GM23248 (cell line): ENCODE results near the gene NEGR1. TPM values are rescaled to one million over a fixed set of nuclear protein-coding genes. Genes with fewer than 3 reads are reported as not detected.

Experiments used
- DNase-seq: peaks from one replicate; pipeline ENCODE4 v3.0.0-alpha.2; 2015
- H2AFZ ChIP-seq: fragments of 200-600 bp; sonication (generic); 2 replicates; pipeline ENCODE4 v1.6.1; 2016; ENCODE audit warnings: antibody characterized with exemption
- H3F3A ChIP-seq: fragments of 200-600 bp; sonication (generic); 2 replicates; pipeline ENCODE4 v1.6.1; 2016; ENCODE audit warnings: mild to moderate bottlenecking, antibody characterized with exemption, mixed run types; ENCODE audit not compliant: insufficient read depth
- H3K27ac ChIP-seq: fragments of 200-600 bp; sonication (generic); 2 replicates; pipeline ENCODE4 v1.5.1; 2016; ENCODE audit warnings: mild to moderate bottlenecking
- H3K27me3 ChIP-seq: fragments of 200-600 bp; sonication (generic); replicated peaks from 2 replicates; pipeline ENCODE4 v1.6.1; 2016; ENCODE audit warnings: mild to moderate bottlenecking; ENCODE audit not compliant: insufficient read depth
- H3K36me3 ChIP-seq: fragments of 200-600 bp; sonication (generic); 2 replicates; pipeline ENCODE4 v1.6.1; 2016; ENCODE audit warnings: low read depth, mild to moderate bottlenecking
- H3K4me1 ChIP-seq: fragments of 200-600 bp; sonication (generic); 2 replicates; pipeline ENCODE4 v1.6.1; 2016; ENCODE audit warnings: mild to moderate bottlenecking; ENCODE audit not compliant: insufficient read depth
- H3K4me2 ChIP-seq: fragments of 200-600 bp; sonication (generic); one replicate; pipeline ENCODE4 v1.6.1; 2016; ENCODE audit warnings: mild to moderate bottlenecking; ENCODE audit not compliant: unreplicated experiment
- H3K4me3 ChIP-seq: fragments of 200-600 bp; sonication (generic); 2 replicates; pipeline ENCODE4 v1.5.1; 2016; ENCODE audit warnings: mild to moderate bottlenecking
- H3K79me2 ChIP-seq: fragments of 200-600 bp; sonication (generic); 2 replicates; pipeline ENCODE4 v1.6.1; 2016; ENCODE audit warnings: mild to moderate bottlenecking; ENCODE audit not compliant: insufficient read depth
- H3K9ac ChIP-seq: fragments of 200-600 bp; sonication (generic); 2 replicates; pipeline ENCODE4 v1.6.1; 2016; ENCODE audit warnings: mild to moderate bottlenecking
- H3K9me2 ChIP-seq: fragments of 200-600 bp; sonication (generic); 2 replicates; pipeline ENCODE4 v1.6.1; 2016; ENCODE audit warnings: mixed run types, mild to moderate bottlenecking, moderate library complexity; ENCODE audit not compliant: insufficient read depth
- H3K9me3 ChIP-seq: fragments of 200-600 bp; sonication (generic); one replicate; pipeline ENCODE4 v1.6.1; 2017; ENCODE audit warnings: low read depth
- H4K20me1 ChIP-seq: fragments of 200-600 bp; sonication (generic); 2 replicates; pipeline ENCODE4 v1.6.0; 2016; ENCODE audit not compliant: insufficient read depth
- EZH2 ChIP-seq: fragments of 200-600 bp; sonication (generic); IDR thresholded peaks from 2 replicates; pipeline ENCODE4 v1.6.1; 2018; ENCODE audit warnings: antibody characterized with exemption, mild to moderate bottlenecking; ENCODE audit not compliant: insufficient read depth, poor library complexity, severe bottlenecking
- EZH2phosphoT487 ChIP-seq: fragments of 200-600 bp; sonication (generic); IDR thresholded peaks from 2 replicates; pipeline ENCODE4 v1.6.1; 2018; ENCODE audit warnings: antibody characterized with exemption, moderate library complexity, mild to moderate bottlenecking, low read depth; ENCODE audit not compliant: insufficient read depth
- WGBS, 2 experiments: methylation state at CpG; one replicate each; pipeline ENCODE4 v1.1.6; 2015 to 2017; ENCODE audit warnings: low lambda C conversion rate in 2 of 2, low coverage in 1 of 2; ENCODE audit errors: missing lambda C conversion rate in 2 of 2; 5-methylcytosine and 5-hydroxymethylcytosine counted together
- in situ Hi-C: fragments of 300-500 bp; cut with MboI; formaldehyde crosslinking; loops from 2 replicates; pipeline ENCODE4 v1.15.0; 2020
- polyA plus RNA-seq: library from polyadenylated mRNA; unstranded; fragments of >200 nt; fragmentation: Nextera tagmentation; extraction: Ambion mirVana; gene quantifications from 2 replicates; pipeline ENCODE4 v1.2.1, GENCODE V29; 2016
- total RNA-seq: library from RNA; depleted of rRNA; stranded (reverse); fragments of >200 nt; shearing (Covaris generic); gene quantifications from 2 replicates; pipeline ENCODE4 v1.2.3, GENCODE V29; 2014

The NEGR1 gene
- total and polyA plus RNA-seq, 2 experiments from 2014 or later: 14.3 to 15.7 TPM

- no peak overlapping the region for H2AFZ ChIP-seq
- H4K20me1 ChIP-seq: no peaks in the 10 kb centered on the region
- DNase-seq: no peak
- H3K4me1 ChIP-seq: peaks cover 22% of the 10 kb centered on the region
- H3K27ac ChIP-seq: no peak overlapping the region
- no peak overlapping the region for H3K4me3 ChIP-seq
- TF ChIP-seq EZH2 (no peak), EZH2phosphoT487 (no peak)
- peaks cover 17% of the 10 kb centered on the region for H3F3A ChIP-seq
- H3K9ac ChIP-seq: no peak overlapping the region
- in situ Hi-C loops: no loop called here
- no peaks in the 10 kb centered on the region for H3K79me2 ChIP-seq
- WGBS, 2 experiments: 79 to 85% methylated on average over 2 of the region's 2 CpGs
- H3K9me2 ChIP-seq: no peaks in the 10 kb centered on the region
- H3K36me3 ChIP-seq: no peaks in the 10 kb centered on the region
- no peaks in the 10 kb centered on the region for H3K9me3 ChIP-seq
- H3K4me2 ChIP-seq: no peak overlapping the region
- H3K27me3 ChIP-seq: no peaks in the 10 kb centered on the region
These were observed 817.2 kb downstream of the NEGR1 start for GRCh38 chr1:71465093-71465492.

- Histone ChIP-seq H3K9ac (peak overlapping the region; percentile 27; the same call in 1 of the 2 replicates), H3K79me2 (no peaks in the 10 kb centered on the region), H3K9me3 (no peaks in the 10 kb centered on the region), H3K9me2 (no peaks in the 10 kb centered on the region), H3K27me3 (no peaks in the 10 kb centered on the region), H4K20me1 (no peaks in the 10 kb centered on the region), H3K4me2 (peak overlapping the region; percentile 73), H3F3A (peaks cover 17% of the 10 kb centered on the region), H2AFZ (no peak overlapping the region), H3K4me1 (peaks cover 22% of the 10 kb centered on the region), H3K27ac (peak overlapping the region; percentile 46), H3K36me3 (no peaks in the 10 kb centered on the region), H3K4me3 (peak overlapping the region; percentile 39)
- in situ Hi-C loops: no loop called here
- WGBS, 2 experiments: 4 to 5% methylated on average over 1 of the region's 1 CpG
- TF ChIP-seq EZH2phosphoT487 (no peak), EZH2 (no peak)
- DNase-seq: peak; percentile 79
These were observed 818.3 kb downstream of the NEGR1 start for GRCh38 chr1:71464016-71464415.

- H3K27me3 ChIP-seq: no peaks in the 10 kb centered on the region
- peaks cover 17% of the 10 kb centered on the region for H3F3A ChIP-seq
- peak overlapping the region; percentile 46 for H3K27ac ChIP-seq
- H4K20me1 ChIP-seq: no peaks in the 10 kb centered on the region
- H3K9ac ChIP-seq: peak overlapping the region; percentile 27; the same call in 1 of the 2 replicates
- H3K36me3 ChIP-seq: no peaks in the 10 kb centered on the region
- peak overlapping the region; percentile 39 for H3K4me3 ChIP-seq
- WGBS, 2 experiments: 20% methylated on average over 5 of the region's 5 CpGs
- no peak for TF ChIP-seq EZH2phosphoT487
- TF ChIP-seq EZH2: no peak
- no peaks in the 10 kb centered on the region for H3K9me2 ChIP-seq
- H3K9me3 ChIP-seq: no peaks in the 10 kb centered on the region
- in situ Hi-C loops: no loop called here
- peak overlapping the region; percentile 73 for H3K4me2 ChIP-seq
- DNase-seq: peak; percentile 80
- H3K79me2 ChIP-seq: no peaks in the 10 kb centered on the region
- H3K4me1 ChIP-seq: peaks cover 22% of the 10 kb centered on the region
- H2AFZ ChIP-seq: no peak overlapping the region
These were observed 819.2 kb downstream of the NEGR1 start for GRCh38 chr1:71463144-71463543.

DNA sequence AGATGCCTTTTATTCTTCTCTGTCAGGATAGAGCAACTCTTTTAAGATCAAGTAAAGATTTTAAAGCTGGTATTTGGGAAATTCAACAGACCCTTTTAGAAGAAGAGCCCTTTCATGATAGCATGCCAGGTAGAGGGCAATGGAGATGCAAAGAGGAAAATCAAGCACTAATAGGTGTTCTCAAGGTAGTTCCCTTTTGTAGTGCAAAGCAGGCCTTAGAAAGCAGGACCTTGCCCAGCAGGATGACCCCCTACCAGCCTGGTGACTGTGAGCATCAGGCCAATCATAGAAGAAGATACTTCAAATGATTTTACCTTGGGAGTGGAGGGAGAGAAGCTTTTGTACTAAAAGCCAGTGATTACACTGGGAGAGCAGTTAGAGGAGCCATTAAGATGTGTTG lies 820.1 kb downstream of the NEGR1 start:
- no peak overlapping the region for H3K9ac ChIP-seq
- peaks cover 17% of the 10 kb centered on the region for H3F3A ChIP-seq
- no peak overlapping the region for H3K27ac ChIP-seq
- no peak overlapping the region for H3K4me3 ChIP-seq
- no peaks in the 10 kb centered on the region for H3K36me3 ChIP-seq
- no peaks in the 10 kb centered on the region for H3K27me3 ChIP-seq
- H2AFZ ChIP-seq: no peak overlapping the region
- no peaks in the 10 kb centered on the region for H3K79me2 ChIP-seq
- H3K4me1 ChIP-seq: peaks cover 22% of the 10 kb centered on the region
- no peak for TF ChIP-seq EZH2
- TF ChIP-seq EZH2phosphoT487: no peak
- H4K20me1 ChIP-seq: no peaks in the 10 kb centered on the region
- no peaks in the 10 kb centered on the region for H3K9me3 ChIP-seq
- in situ Hi-C loops: no loop called here
- no peaks in the 10 kb centered on the region for H3K9me2 ChIP-seq
- H3K4me2 ChIP-seq: no peak overlapping the region
- DNase-seq: no peak

DNA sequence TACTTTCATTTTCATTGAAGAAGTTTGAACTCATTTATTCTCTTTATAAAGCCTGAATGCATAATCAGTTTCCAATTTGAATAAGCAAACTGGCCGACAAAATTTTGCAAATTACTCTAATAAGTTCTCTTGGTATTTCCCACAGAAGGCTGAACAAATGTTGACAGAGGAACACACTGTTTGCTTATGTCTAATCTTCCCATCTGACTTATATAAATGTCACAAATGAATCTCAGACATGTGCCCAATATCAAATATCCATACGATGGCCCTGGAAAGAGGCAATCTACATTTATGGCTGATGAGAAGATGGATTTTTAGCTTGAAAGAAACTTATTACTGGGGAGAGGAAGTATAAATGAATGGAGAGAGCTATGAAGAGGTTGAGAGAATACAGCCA lies 820.9 kb downstream of the NEGR1 start:
- Histone ChIP-seq H2AFZ (no peak overlapping the region), H4K20me1 (no peaks in the 10 kb centered on the region), H3K79me2 (no peaks in the 10 kb centered on the region), H3K9me2 (no peaks in the 10 kb centered on the region), H3K4me1 (peaks cover 22% of the 10 kb centered on the region), H3K4me2 (no peak overlapping the region), H3K9me3 (no peaks in the 10 kb centered on the region), H3K27me3 (no peaks in the 10 kb centered on the region), H3K27ac (no peak overlapping the region), H3F3A (peaks cover 17% of the 10 kb centered on the region), H3K9ac (no peak overlapping the region), H3K4me3 (no peak overlapping the region), H3K36me3 (no peaks in the 10 kb centered on the region)
- DNase-seq: no peak
- no peak for TF ChIP-seq EZH2
- no peak for TF ChIP-seq EZH2phosphoT487
- WGBS, 2 experiments: 94 to 100% methylated on average over 2 of the region's 2 CpGs
- in situ Hi-C loops: no loop called here
